ENCODE measurements around the gene ZNF512B.

Gene ZNF512B

GRCh38 chr20:63908008-63908682 lies 61.6 kb downstream of the ZNF512B start:
- in situ Hi-C loops (cut with HindIII; ENCODE audit: low sequenced_read_pairs) = no loop called here

More at GRCh38 chr20:63908008-63908682, 61.6 kb downstream of the ZNF512B start:
- no peak for DNase-seq (ENCODE audit: low read depth, low spot score)
- no peak overlapping the region for H3K4me3 ChIP-seq (ENCODE audit: low read depth, low read length)
- TF ChIP-seq, protein P1, sequence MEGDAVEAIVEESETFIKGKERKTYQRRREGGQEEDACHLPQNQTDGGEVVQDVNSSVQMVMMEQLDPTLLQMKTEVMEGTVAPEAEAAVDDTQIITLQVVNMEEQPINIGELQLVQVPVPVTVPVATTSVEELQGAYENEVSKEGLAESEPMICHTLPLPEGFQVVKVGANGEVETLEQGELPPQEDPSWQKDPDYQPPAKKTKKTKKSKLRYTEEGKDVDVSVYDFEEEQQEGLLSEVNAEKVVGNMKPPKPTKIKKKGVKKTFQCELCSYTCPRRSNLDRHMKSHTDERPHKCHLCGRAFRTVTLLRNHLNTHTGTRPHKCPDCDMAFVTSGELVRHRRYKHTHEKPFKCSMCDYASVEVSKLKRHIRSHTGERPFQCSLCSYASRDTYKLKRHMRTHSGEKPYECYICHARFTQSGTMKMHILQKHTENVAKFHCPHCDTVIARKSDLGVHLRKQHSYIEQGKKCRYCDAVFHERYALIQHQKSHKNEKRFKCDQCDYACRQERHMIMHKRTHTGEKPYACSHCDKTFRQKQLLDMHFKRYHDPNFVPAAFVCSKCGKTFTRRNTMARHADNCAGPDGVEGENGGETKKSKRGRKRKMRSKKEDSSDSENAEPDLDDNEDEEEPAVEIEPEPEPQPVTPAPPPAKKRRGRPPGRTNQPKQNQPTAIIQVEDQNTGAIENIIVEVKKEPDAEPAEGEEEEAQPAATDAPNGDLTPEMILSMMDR (IDR thresholded peaks at IDR 0.05; ENCODE audit: low read depth, low read length) = no peak
